Measurements from ENCODE around the gene ALG3.

ALG3 gene

GRCh38 chr3:184223946-184224345, 24.8 kb downstream of the ALG3 start:
- Histone ChIP-seq H3K4me3 (ENCODE audit: insufficient read length, low read depth) (no peak overlapping the region), H3K27me3 (ENCODE audit: insufficient read depth, insufficient read length) (peaks cover 16% of the 10 kb centered on the region), H3K9me3 (ENCODE audit: insufficient read depth, low read length) (no peaks in the 10 kb centered on the region), H3K36me3 (ENCODE audit: insufficient read depth, insufficient read length, low read length) (no peaks in the 10 kb centered on the region), H3K9ac (ENCODE audit: insufficient read length, low read depth) (no peak overlapping the region), H3K4me1 (ENCODE audit: insufficient read depth, insufficient read length) (no peaks in the 10 kb centered on the region)
- TF ChIP-seq ZNF274 (IDR thresholded peaks at IDR 0.05; ENCODE audit: low read depth, low read length) (no peak), YY1 (IDR thresholded peaks at IDR 0.05; ENCODE audit: insufficient read depth, insufficient read length) (no peak), SUZ12 (IDR thresholded peaks at IDR 0.05; ENCODE audit: extremely low read depth, insufficient read depth, insufficient read length) (no peak)
- no peak for DNase-seq (ENCODE audit: low read depth, low spot score)

- peaks cover 2% of the 10 kb centered on the region for H3K27me3 ChIP-seq (ENCODE audit: insufficient read depth, insufficient read length)
- TF ChIP-seq SUZ12 (IDR thresholded peaks at IDR 0.05; ENCODE audit: extremely low read depth, insufficient read depth, insufficient read length) (no peak), ZNF274 (IDR thresholded peaks at IDR 0.05; ENCODE audit: low read depth, low read length) (no peak), YY1 (IDR thresholded peaks at IDR 0.05; ENCODE audit: insufficient read depth, insufficient read length) (no peak)
- H3K4me3 ChIP-seq (ENCODE audit: insufficient read length, low read depth), result no peak overlapping the region
- H3K9ac ChIP-seq (ENCODE audit: insufficient read length, low read depth), result no peak overlapping the region
- no peaks in the 10 kb centered on the region for H3K4me1 ChIP-seq (ENCODE audit: insufficient read depth, insufficient read length)
- H3K36me3 ChIP-seq (ENCODE audit: insufficient read depth, insufficient read length, low read length), result no peaks in the 10 kb centered on the region
- no peaks in the 10 kb centered on the region for H3K9me3 ChIP-seq (ENCODE audit: insufficient read depth, low read length)
- no peak for DNase-seq (ENCODE audit: low read depth, low spot score)
Measured at GRCh38 chr3:184222521-184222920, 26.2 kb downstream of the ALG3 start.

GRCh38 chr3:184218814-184219213, 29.9 kb downstream of the ALG3 start:
- Histone ChIP-seq H3K4me3 (ENCODE audit: insufficient read length, low read depth) (no peak overlapping the region), H3K4me1 (ENCODE audit: insufficient read depth, insufficient read length) (no peaks in the 10 kb centered on the region), H3K9ac (ENCODE audit: insufficient read length, low read depth) (no peak overlapping the region), H3K36me3 (ENCODE audit: insufficient read depth, insufficient read length, low read length) (no peaks in the 10 kb centered on the region), H3K27me3 (ENCODE audit: insufficient read depth, insufficient read length) (no peaks in the 10 kb centered on the region), H3K9me3 (ENCODE audit: insufficient read depth, low read length) (no peaks in the 10 kb centered on the region)
- no peak for DNase-seq (ENCODE audit: low read depth, low spot score)
- TF ChIP-seq YY1 (IDR thresholded peaks at IDR 0.05; ENCODE audit: insufficient read depth, insufficient read length) (no peak), SUZ12 (IDR thresholded peaks at IDR 0.05; ENCODE audit: extremely low read depth, insufficient read depth, insufficient read length) (no peak), ZNF274 (IDR thresholded peaks at IDR 0.05; ENCODE audit: low read depth, low read length) (no peak)

GRCh38 chr3:184211718-184212117, 37.0 kb downstream of the ALG3 start:
- Histone ChIP-seq H3K36me3 (ENCODE audit: insufficient read depth, insufficient read length, low read length) (no peaks in the 10 kb centered on the region), H3K27me3 (ENCODE audit: insufficient read depth, insufficient read length) (no peaks in the 10 kb centered on the region), H3K4me3 (ENCODE audit: insufficient read length, low read depth) (no peak overlapping the region), H3K9ac (ENCODE audit: insufficient read length, low read depth) (no peak overlapping the region), H3K4me1 (ENCODE audit: insufficient read depth, insufficient read length) (no peaks in the 10 kb centered on the region), H3K9me3 (ENCODE audit: insufficient read depth, low read length) (no peaks in the 10 kb centered on the region)
- TF ChIP-seq YY1 (IDR thresholded peaks at IDR 0.05; ENCODE audit: insufficient read depth, insufficient read length) (no peak), ZNF274 (IDR thresholded peaks at IDR 0.05; ENCODE audit: low read depth, low read length) (no peak), SUZ12 (IDR thresholded peaks at IDR 0.05; ENCODE audit: extremely low read depth, insufficient read depth, insufficient read length) (no peak)
- no peak for DNase-seq (ENCODE audit: low read depth, low spot score)

GRCh38 chr3:184211297-184211696, 37.5 kb downstream of the ALG3 start:
- no peak overlapping the region for H3K4me3 ChIP-seq (ENCODE audit: insufficient read length, low read depth)
- no peaks in the 10 kb centered on the region for H3K9me3 ChIP-seq (ENCODE audit: insufficient read depth, low read length)
- no peaks in the 10 kb centered on the region for H3K27me3 ChIP-seq (ENCODE audit: insufficient read depth, insufficient read length)
- DNase-seq (ENCODE audit: low read depth, low spot score), result no peak
- H3K36me3 ChIP-seq (ENCODE audit: insufficient read depth, insufficient read length, low read length), result no peaks in the 10 kb centered on the region
- H3K4me1 ChIP-seq (ENCODE audit: insufficient read depth, insufficient read length), result no peaks in the 10 kb centered on the region
- no peak for TF ChIP-seq ZNF274 (IDR thresholded peaks at IDR 0.05; ENCODE audit: low read depth, low read length)
- no peak for TF ChIP-seq YY1 (IDR thresholded peaks at IDR 0.05; ENCODE audit: insufficient read depth, insufficient read length)
- TF ChIP-seq SUZ12 (IDR thresholded peaks at IDR 0.05; ENCODE audit: extremely low read depth, insufficient read depth, insufficient read length), result no peak
- H3K9ac ChIP-seq (ENCODE audit: insufficient read length, low read depth), result no peak overlapping the region

GRCh38 chr3:184209146-184209923, 39.4 kb downstream of the ALG3 start:
- Histone ChIP-seq H3K9me3 (ENCODE audit: insufficient read depth, low read length) (no peaks in the 10 kb centered on the region), H3K4me1 (ENCODE audit: insufficient read depth, insufficient read length) (no peaks in the 10 kb centered on the region), H3K27me3 (ENCODE audit: insufficient read depth, insufficient read length) (no peaks in the 10 kb centered on the region), H3K4me3 (ENCODE audit: insufficient read length, low read depth) (no peak overlapping the region), H3K36me3 (ENCODE audit: insufficient read depth, insufficient read length, low read length) (no peaks in the 10 kb centered on the region), H3K9ac (ENCODE audit: insufficient read length, low read depth) (no peak overlapping the region)
- no peak for DNase-seq (ENCODE audit: low read depth, low spot score)
- TF ChIP-seq SUZ12 (IDR thresholded peaks at IDR 0.05; ENCODE audit: extremely low read depth, insufficient read depth, insufficient read length) (no peak), YY1 (IDR thresholded peaks at IDR 0.05; ENCODE audit: insufficient read depth, insufficient read length) (no peak), ZNF274 (IDR thresholded peaks at IDR 0.05; ENCODE audit: low read depth, low read length) (no peak)

- DNase-seq (ENCODE audit: low read depth, low spot score), result no peak
- no peak overlapping the region for H3K4me3 ChIP-seq (ENCODE audit: insufficient read length, low read depth)
- no peaks in the 10 kb centered on the region for H3K27me3 ChIP-seq (ENCODE audit: insufficient read depth, insufficient read length)
- TF ChIP-seq YY1 (IDR thresholded peaks at IDR 0.05; ENCODE audit: insufficient read depth, insufficient read length) (no peak), SUZ12 (IDR thresholded peaks at IDR 0.05; ENCODE audit: extremely low read depth, insufficient read depth, insufficient read length) (no peak), ZNF274 (IDR thresholded peaks at IDR 0.05; ENCODE audit: low read depth, low read length) (no peak)
- H3K9ac ChIP-seq (ENCODE audit: insufficient read length, low read depth), result no peak overlapping the region
- no peaks in the 10 kb centered on the region for H3K4me1 ChIP-seq (ENCODE audit: insufficient read depth, insufficient read length)
- H3K9me3 ChIP-seq (ENCODE audit: insufficient read depth, low read length), result no peaks in the 10 kb centered on the region
- no peaks in the 10 kb centered on the region for H3K36me3 ChIP-seq (ENCODE audit: insufficient read depth, insufficient read length, low read length)
Measured at GRCh38 chr3:184203526-184203925, 45.2 kb downstream of the ALG3 start.
